Kidney (tissue), 14 donors: ENCODE data around the gene JOSD2. TPM values are rescaled to one million over a fixed set of nuclear protein-coding genes. Genes with fewer than 3 reads are reported as not detected.

Experiments
- DNase-seq, 5 donors: peaks; one replicate each; pipeline ENCODE4 v3.0.0-alpha.2; 2013 to 2020
- FAIRE-seq: peaks from 2 replicates; lab custom pipeline; 2012; peaks lifted over from hg19 to GRCh38; lab: Jason Lieb, UNC
- H3K27ac ChIP-seq, 2 donors: one replicate each; pipeline ENCODE4 v1.7.0; 2013; ENCODE audit warnings: low read depth in 2 of 2, low read length in 2 of 2, inconsistent platforms in 1 of 2
- H3K27me3 ChIP-seq: one replicate; pipeline ENCODE4 v1.7.1; 2013; ENCODE audit warnings: low read length, inconsistent platforms; ENCODE audit not compliant: control insufficient read depth, insufficient read depth
- H3K36me3 ChIP-seq, 3 donors: one replicate each; pipeline versions ENCODE4 v1.7.0 to v1.7.1; 2013; ENCODE audit warnings: low read length in 3 of 3, control low read depth in 1 of 3, inconsistent platforms in 1 of 3; ENCODE audit not compliant: insufficient read depth in 3 of 3, control insufficient read depth in 2 of 3
- H3K4me1 ChIP-seq, 3 donors: one replicate each; pipeline versions ENCODE4 v1.7.0 to v1.7.1; 2013; ENCODE audit warnings: low read length in 3 of 3, inconsistent platforms in 1 of 3, low read depth in 1 of 3; ENCODE audit not compliant: control insufficient read depth in 2 of 3, insufficient read depth in 2 of 3
- H3K4me3 ChIP-seq, 3 donors: one replicate each; pipeline versions ENCODE4 v1.7.0 to v1.8.1; 2013; ENCODE audit warnings: low read length in 3 of 3, control low read depth in 1 of 3, inconsistent platforms in 1 of 3
- H3K9ac ChIP-seq, 3 donors: one replicate each; pipeline versions ENCODE4 v1.7.0 to v1.7.1; 2013; ENCODE audit warnings: low read length in 3 of 3, control low read depth in 1 of 3, inconsistent platforms in 1 of 3
- H3K9me3 ChIP-seq, 3 donors: one replicate each; pipeline versions ENCODE4 v1.7.0 to v1.7.1; 2013; ENCODE audit warnings: low read length in 3 of 3, control low read depth in 1 of 3, inconsistent platforms in 1 of 3; ENCODE audit not compliant: control insufficient read depth in 2 of 3, insufficient read depth in 1 of 3
- CTCF ChIP-seq: IDR thresholded peaks from 3 replicates; pipeline ENCODE4 v1.5.1; 2012; ENCODE audit warnings: mild to moderate bottlenecking, moderate library complexity, borderline replicate concordance; ENCODE audit not compliant: insufficient read depth; ENCODE audit errors: extremely low read depth
- intact Hi-C: fragments of 100-400 bp; cut with DNase I; formaldehyde crosslinking; loops from one replicate; pipeline ENCODE4 v1.11.1; 2022
- polyA plus RNA-seq: library from polyadenylated mRNA; stranded (reverse); fragments of 350-450 nt; fragmentation: Illumina TruSeq; extraction: RNeasy Lipid Tissue Mini Kit (QIAGEN cat#74804); gene quantifications from one replicate; pipeline ENCODE4 v1.2.3, GENCODE V29; 2014; ENCODE audit warnings: low read depth, low replicate concordance; ENCODE audit not compliant: insufficient read depth
- total RNA-seq: library from RNA; stranded (reverse); fragmentation: NEBNext Ultra II Directional; extraction: Animal tissue kit (Norgen Biotek cat#: 25700); gene quantifications from one replicate; pipeline ENCODE4 v1.2.1, GENCODE V29; 2021
- donor health status: control.
- donor health status: control.
- donor health status: control.
- donor health status: control.
- donor health status: control.
- donor health status: DM: yes; HTN: yes; CAD: no.
- donor health status: Normal renal cell carcinoma (clear cell type).

The JOSD2 gene
- total and polyA plus RNA-seq, 2 donors from 2014 or later, result 31.7 to 73.7 TPM

- TF ChIP-seq CTCF, result no peak
- FAIRE-seq (no peak), DNase-seq (peak in 1 of 5 donors; percentile 59)
- Histone ChIP-seq H3K4me1 (peaks cover 0 to 6% (median 0%) of the 10 kb centered on the region in 3 donors), H3K36me3 (peaks cover 0 to 14% (median 10%) of the 10 kb centered on the region in 3 donors), H3K27me3 (no peaks in the 10 kb centered on the region), H3K27ac (no peak overlapping the region), H3K4me3 (no peak overlapping the region), H3K9me3 (no peaks in the 10 kb centered on the region), H3K9ac (no peak overlapping the region)
- intact Hi-C loops, result no loop called here
Measured at GRCh38 chr19:50482271-50482855, 28.6 kb downstream of the JOSD2 start.

GRCh38 chr19:50481351-50482149 is 29.4 kb downstream of the JOSD2 start:
- peak in 1 of 5 donors; percentile 68 for DNase-seq
- no peaks in the 10 kb centered on the region for H3K27me3 ChIP-seq
- no peak overlapping the region for H3K9ac ChIP-seq
- no peaks in the 10 kb centered on the region for H3K9me3 ChIP-seq
- peaks cover 0 to 9% (median 0%) of the 10 kb centered on the region in 3 donors for H3K4me1 ChIP-seq
- peaks cover 0 to 14% (median 10%) of the 10 kb centered on the region in 3 donors for H3K36me3 ChIP-seq
- H3K27ac ChIP-seq, result no peak overlapping the region
- no peak overlapping the region for H3K4me3 ChIP-seq
- intact Hi-C loops, result no loop called here
- FAIRE-seq, result no peak
- no peak for TF ChIP-seq CTCF

GRCh38 chr19:50480281-50481111 is 30.5 kb downstream of the JOSD2 start:
- no peaks in the 10 kb centered on the region for H3K9me3 ChIP-seq
- H3K4me1 ChIP-seq, result peaks cover 0 to 9% (median 0%) of the 10 kb centered on the region in 3 donors
- H3K27ac ChIP-seq, result no peak overlapping the region
- H3K9ac ChIP-seq, result no peak overlapping the region
- intact Hi-C loops, result no loop called here
- H3K27me3 ChIP-seq, result no peaks in the 10 kb centered on the region
- H3K4me3 ChIP-seq, result no peak overlapping the region
- DNase-seq (peak in 1 of 5 donors; percentile 73), FAIRE-seq (no peak)
- H3K36me3 ChIP-seq, result peaks cover 0 to 14% (median 10%) of the 10 kb centered on the region in 3 donors
- TF ChIP-seq CTCF, result no peak
